KBM-7 (cell line): ENCODE results near the gene GPSM1.
A peak's percentile ranks its signal among the peaks of the same experiment; 100 is the strongest.
"Not testable (repeated sequence)": the region's sequence is repeated elsewhere in the genome, so short reads cannot be mapped to it uniquely, and the experiment has no call there.

Source experiments
- DNase-seq: peaks from one replicate; pipeline ENCODE4 v3.0.0-alpha.2; 2015
- in situ Hi-C: fragments of 300-500 bp; cut with MboI; formaldehyde crosslinking; loops from 2 replicates; pipeline ENCODE4 v1.14.3; 2020; ENCODE audit warnings: low sequenced_read_pairs, low pct_unique_long_range_greater_than_20kb, mixed read lengths

GPSM1 gene

GRCh38 chr9:136351252-136351800, 24.0 kb downstream of the GPSM1 start:
- in situ Hi-C loops: no loop called here
- no peak for DNase-seq

DNA sequence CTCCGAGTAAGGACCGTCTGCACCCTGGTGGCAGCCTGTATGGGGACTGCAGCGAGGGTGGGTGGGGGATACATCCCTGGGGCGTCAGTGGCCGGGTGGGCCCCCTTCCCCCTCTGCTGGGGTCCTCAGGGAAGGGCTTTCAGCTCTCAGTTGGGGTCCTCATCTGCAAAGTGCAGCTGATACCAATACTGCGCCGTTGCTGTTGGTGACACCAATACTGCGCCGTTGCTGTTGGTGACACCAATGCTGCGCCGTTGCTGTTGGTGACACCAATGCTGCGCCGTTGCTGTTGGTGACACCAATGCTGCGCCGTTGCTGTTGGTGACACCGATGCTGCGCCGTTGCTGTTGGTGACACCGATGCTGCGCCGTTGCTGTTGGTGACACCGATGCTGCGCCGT, 24.5 kb downstream of the GPSM1 start:
- in situ Hi-C loops: not testable (repeated sequence)

GRCh38 chr9:136352682-136353081, 25.3 kb downstream of the GPSM1 start:
- in situ Hi-C loops: no loop called here
- DNase-seq: no peak

More for the DNA sequence above, 24.5 kb downstream of the GPSM1 start:
- DNase-seq: not testable (repeated sequence)

DNA sequence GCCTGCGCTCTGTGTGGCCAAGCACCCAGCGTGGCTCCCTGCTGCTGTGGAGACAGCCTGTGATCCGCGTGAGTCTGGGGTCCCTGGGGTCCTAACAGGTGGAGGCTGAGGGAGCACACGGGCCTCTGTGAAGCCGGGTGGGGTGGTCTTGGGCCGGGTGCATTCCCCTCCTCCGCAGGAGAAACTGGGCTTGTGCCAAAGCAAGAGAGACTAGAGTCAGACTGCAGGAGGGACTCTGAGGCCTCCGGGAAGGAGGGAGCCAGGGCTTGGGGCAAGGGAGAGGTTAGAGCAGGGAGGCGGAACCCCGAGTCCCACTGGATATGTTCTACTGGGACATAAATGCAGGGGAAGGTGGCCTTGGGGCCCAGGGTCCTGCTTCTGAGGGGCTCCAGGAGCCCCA, 25.7 kb downstream of the GPSM1 start:
- in situ Hi-C loops: no loop called here
- no peak for DNase-seq

GRCh38 chr9:136353757-136354488, 26.6 kb downstream of the GPSM1 start:
- in situ Hi-C loops: no loop called here
- no peak for DNase-seq

DNA sequence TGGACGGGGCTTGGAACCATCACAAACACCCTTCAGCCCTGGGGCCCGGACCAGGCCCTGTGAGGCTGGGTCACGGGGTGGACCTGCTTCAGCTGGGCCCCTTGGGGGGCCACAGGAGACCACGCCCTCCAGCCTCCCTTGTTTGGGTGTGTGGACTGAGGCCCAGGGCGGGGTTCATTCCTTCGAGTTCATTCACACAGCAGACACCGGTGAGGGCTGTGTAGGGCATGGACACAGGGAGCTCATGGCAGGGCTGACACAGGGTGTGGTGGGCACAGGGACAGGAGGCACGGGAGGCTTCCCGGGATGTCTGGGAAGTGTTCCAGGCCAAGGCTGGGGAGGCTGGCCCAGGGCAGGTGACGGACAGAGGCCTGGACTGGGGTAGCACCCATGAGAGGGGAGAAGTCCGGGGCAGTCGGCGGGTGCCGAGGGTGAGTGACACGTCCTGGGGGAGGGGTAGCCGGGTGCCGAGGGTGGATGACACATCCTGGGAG, 27.3 kb downstream of the GPSM1 start:
- no peak for DNase-seq
- in situ Hi-C loops: no loop called here

- no peak for DNase-seq
- in situ Hi-C loops: no loop called here
Measured at GRCh38 chr9:136355616-136356557, 28.5 kb downstream of the GPSM1 start.

GRCh38 chr9:136357202-136357725, 29.9 kb downstream of the GPSM1 start:
- no peak for DNase-seq
- in situ Hi-C loops: no loop called here

GRCh38 chr9:136358016-136358415, 30.7 kb downstream of the GPSM1 start:
- DNase-seq: no peak
- in situ Hi-C loops: no loop called here

- in situ Hi-C loops: no loop called here
Measured at GRCh38 chr9:136358888-136359287, 31.5 kb downstream of the GPSM1 start.

GRCh38 chr9:136359774-136360718, 32.7 kb downstream of the GPSM1 start:
- in situ Hi-C loops: no loop called here
- DNase-seq: no peak

More at GRCh38 chr9:136358888-136359287, 31.5 kb downstream of the GPSM1 start:
- DNase-seq: no peak

DNA sequence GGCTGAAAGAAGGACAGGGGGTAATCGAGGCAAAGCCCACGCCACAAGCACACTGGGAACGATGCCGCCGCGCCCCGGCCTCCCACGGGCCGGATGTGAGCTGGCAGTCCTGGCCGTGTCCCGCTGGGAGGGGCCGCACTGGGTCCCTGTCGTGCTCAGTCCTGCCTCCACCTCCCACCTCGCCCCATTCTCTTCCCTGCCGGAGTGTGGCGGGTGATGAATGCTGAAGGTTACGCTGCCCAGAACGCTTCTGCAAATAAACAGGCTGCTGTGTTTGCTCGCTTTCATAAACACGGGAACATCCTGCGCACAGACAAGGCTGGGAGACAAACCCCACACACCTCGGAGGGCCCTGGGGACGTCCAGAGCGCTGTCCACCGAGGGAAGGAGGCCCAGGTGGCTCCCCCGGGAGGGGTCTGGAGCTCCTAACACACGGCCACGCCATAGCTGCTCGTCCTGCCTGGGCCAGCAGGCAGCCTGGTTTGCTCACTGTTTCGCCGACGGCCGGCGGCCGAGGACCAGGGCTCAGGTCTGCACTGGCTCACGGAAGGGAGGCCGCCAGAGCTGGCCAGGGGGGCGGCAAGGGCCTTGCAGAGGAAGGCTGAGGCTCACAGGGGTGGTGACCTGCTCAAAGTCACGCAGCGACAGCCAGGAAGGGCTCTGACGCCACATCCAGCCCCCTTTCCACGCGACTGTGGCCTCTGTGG, 33.9 kb downstream of the GPSM1 start:
- in situ Hi-C loops: no loop called here
- no peak for DNase-seq

GRCh38 chr9:136361754-136362449, 34.6 kb downstream of the GPSM1 start:
- in situ Hi-C loops: no loop called here
- no peak for DNase-seq

GRCh38 chr9:136362450-136362784, 35.1 kb downstream of the GPSM1 start:
- no peak for DNase-seq
- in situ Hi-C loops: no loop called here

- DNase-seq: peak; percentile 84
- in situ Hi-C loops: no loop called here
Measured at GRCh38 chr9:136363106-136363948, 36.0 kb downstream of the GPSM1 start, which contains the start of gene DNLZ. Gene DNLZ (minus strand): TSS chr9:136363744. CDS start chr9:136363714, 30 bp downstream.

GRCh38 chr9:136363949-136364748, 36.8 kb downstream of the GPSM1 start:
- in situ Hi-C loops: no loop called here
- no peak for DNase-seq
